HG02763 (cell line): Measurements from ENCODE around the gene GALNT12.

Experiments used
- ATAC-seq: cut with Tn5 transposase; IDR thresholded peaks from one replicate; pipeline ENCODE4 v1.9.1; 2021; ENCODE audit warnings: mild to moderate bottlenecking, moderate library complexity; ENCODE audit not compliant: unreplicated experiment

Gene GALNT12

DNA sequence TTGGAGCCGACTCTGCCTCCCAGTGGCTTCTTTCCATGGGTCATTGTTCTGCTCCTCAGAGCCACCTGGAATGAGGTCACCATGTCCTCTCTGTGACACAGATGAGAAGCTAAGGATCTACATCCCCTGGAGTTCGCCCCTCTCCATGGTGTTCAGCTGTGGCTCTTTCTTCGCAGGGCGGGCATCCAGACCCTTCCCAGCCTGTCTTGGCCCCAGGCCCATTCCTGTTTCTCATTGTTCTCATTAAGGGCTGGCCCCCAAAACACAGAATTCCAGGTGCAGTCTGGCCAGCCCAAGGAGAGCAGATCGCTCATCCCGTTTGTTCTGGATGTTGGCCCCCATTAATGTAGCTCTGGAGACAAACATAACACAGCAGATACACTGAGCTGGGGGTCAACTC is 69.8 kb downstream of the GALNT12 start:
- ATAC-seq: no peak

DNA sequence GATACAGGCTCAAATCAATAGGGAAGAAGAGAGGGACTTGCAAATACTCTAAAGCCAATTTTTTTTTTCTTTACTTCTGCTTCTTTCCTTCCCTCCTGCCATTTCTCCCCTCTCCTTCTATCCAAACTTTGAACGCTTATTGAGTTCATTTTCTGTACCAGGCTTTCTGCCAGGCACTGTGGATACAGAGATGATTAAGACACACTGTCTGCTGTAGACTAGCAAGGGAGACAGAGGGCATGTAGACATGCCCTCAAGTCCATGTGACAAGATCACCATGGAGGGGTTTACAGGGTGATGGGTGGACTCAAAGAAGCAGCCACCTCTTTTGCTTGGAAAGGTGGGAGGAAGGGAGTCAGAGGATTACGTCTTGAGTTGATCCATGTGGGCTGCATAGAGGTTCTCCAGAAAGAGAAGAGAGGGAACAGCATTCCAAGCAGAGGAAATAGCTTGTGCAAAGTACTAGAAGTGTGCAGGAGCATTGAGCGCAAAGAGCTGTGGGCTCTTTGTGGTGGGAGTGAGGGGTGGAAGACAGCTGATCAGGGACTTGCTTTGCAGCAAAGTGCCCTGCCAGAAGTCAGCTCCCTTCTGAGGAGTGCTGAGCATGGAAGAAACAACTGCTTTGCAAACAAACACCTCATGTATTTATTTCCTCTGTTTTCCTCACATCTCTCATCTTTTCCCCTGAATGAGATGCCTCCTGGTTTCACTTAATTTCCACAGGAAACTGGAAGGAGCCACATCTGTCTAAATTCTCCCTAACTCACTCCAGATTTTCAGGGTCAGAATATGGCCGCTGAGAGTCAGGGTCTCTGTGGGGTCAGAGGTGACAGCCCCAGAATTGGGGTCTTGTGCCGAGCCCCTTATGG is 71.9 kb downstream of the GALNT12 start:
- ATAC-seq: no peak

DNA sequence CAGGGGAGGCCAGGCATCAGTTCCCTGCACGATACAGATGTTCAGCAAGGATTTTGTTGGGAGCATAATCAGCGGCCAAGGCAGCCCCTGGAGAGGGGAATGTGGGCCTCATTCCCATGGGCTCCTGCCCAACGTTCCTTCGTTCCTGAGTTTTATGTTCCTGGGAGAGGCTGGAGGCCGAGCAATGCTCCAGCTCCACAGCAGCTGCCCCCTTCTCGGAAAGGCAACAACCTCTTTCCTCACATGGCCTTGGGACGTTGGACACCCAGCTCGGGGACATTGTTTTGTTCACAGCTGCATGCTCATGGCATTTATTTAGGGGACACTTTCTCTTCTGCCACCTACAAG is 72.5 kb downstream of the GALNT12 start:
- no peak for ATAC-seq

DNA sequence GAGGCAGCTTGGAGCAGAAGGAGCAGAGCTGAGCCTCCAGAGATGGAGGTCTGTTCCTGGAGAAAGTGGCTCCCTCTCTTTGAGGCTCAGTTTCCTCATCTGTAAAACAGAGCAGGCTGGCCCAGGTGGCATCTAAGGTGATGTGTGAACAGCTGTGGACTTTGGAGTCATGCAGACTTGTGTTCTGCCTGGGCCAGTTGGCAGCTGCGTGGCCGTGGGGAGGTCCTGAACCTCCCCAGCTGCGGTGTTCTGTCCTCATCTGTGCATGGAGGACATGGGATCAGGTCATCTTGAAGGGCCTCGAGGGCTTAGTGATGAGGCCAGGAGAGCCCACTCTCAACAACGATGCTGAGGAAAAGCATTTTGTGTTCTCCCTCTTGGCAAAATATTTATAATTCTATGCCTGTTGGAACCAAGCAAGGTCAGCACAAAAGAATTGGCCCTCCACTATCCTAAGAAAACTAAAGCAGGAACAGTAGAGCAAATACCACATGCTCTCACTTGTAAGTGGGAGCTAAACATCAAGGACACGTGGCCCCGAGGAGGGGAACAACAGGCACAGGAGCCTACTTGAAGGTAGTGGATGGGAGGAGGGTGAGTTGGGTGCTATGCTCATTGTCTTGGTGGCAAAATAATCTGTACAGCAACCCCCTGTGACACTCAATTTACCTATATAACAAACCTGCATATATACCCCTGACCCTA is 73.0 kb downstream of the GALNT12 start:
- no peak for ATAC-seq

DNA sequence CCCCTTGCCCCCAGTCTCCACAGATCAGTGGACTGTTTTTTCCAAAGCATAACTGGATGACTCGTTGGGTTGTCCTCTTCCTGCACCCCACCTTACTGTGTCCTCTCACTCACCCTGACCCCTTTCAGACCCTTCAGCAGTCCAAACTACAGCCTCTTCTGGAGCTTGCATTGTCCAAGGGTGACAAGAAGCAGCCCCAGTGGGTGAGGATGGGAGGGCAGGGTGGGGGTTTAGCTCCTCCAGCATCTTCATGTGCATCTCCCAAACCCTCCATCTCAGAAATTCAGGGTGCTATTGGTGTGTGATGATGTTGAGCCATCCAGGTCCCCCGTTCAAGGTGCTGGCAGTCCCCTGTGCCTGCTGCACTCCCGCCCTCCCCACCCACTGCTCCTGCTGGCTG is 73.9 kb downstream of the GALNT12 start:
- no peak for ATAC-seq

DNA sequence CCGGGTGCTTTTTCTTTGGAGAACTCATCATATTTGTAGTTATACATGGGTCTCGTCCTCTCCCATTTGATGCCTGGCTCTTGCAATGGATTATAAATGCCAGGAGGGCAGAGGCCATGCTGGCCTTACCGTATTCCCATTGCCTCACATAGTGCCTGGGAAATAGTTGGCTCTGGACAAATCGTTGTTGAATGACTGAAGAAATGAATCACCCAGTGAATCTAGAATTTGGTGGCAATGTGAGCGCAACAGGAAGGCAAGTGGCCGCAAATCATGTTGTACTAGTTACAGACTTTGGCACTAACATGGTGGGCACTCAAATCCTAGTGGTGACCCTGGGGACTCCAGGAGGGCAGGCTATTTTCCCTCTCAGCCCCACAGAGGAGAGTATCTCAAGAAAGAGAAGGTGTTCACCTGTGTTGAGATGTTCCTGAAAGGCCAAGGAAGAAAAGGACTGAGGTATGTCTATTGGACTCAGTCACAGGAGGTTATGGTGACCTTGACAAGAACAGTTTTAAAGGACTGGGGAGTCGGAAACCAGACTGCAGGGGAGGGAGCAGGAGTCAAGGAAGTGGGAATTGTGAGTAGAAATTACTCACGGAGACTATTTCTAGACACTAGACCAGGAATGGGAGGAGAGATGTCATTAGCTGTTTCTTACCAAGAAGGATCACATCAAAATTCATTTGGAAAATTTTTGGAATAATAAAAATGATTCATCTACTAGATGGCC is 74.5 kb downstream of the GALNT12 start:
- no peak for ATAC-seq

DNA sequence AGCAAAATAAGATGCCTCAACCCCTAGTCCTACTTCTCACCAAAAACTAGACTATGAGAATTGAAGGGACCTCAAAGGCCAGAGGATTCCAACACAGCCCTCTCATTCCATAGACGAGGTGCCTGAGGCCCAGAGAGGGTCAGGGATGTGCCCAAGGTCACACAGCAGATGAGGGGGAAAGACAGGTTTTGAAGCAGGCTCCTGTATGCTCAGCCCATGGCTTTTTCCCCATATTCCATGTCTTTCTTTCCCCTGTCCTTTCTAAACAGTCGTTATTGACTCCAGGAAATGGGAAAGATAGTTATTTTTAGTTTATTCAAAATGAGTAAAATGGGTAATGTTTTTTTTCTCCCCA is 75.1 kb downstream of the GALNT12 start:
- no peak for ATAC-seq

DNA sequence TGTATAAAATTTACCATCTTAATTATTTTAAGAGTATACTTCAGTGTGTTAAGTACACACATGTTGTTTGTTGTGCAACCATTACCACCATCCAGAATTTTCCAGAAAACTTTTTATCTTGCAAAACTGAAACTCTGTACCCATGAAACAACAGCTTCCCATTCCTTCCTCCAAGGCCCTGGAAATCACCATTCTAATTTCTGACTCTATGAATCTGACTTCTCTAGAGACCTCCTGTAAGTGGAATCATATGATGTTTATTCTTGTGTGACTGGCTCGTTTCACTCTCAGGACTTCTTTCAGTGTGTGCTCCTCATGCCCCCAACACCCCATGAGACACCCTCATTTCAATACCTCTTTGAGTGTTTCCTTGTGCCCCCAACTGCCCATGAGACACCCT is 75.8 kb downstream of the GALNT12 start:
- no peak for ATAC-seq

DNA sequence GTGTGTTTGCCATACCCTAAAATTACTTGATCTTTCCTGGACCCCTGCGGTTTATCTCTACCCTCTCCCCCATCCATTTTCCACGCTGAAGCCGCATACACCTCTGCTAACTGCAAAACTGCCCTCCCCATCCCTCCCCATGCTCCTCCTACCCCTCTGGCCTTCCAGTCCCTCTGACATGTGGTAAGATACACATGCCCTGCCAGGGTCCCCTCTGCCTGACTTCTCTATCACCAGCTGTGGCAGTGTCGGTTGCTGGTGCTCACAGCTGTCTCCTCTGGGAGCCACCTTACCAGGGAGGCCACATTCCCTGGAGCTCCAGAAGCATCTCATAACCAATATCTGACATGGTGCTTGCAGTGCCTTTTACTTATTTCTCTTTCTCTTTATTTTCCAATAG is 77.4 kb downstream of the GALNT12 start:
- no peak for ATAC-seq

DNA sequence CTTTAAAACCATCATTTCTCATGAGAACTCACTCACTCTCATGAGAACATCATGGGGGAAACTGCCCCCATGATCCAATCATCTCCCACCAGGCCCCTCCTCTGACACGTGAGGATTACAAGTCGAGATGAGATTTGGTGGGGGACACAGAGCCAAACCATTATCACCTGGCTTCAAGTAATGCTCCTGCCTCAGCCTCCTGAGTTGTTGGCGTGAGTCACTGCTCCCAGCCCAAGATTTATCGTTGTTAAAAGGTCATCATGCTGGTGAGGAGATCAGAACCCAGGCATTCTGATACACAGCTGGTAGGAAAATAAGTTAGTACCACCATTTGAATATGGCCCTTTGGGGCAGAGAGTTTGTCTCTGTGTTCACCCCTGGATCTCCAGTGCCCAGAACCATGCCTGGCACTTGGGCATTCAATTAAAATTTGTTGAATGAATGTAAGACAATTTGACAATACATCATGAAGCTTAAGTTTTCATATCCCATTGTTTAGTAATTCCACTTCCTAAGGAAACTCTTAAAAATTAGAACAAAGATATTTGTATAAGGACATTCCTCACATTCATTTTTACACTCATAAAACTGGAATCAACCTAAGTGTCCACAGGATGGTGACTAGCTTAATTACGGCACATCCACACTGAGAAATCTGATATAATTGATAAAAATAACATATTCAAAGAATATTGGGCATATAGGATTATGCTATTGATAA is 78.3 kb downstream of the GALNT12 start:
- ATAC-seq: no peak

DNA sequence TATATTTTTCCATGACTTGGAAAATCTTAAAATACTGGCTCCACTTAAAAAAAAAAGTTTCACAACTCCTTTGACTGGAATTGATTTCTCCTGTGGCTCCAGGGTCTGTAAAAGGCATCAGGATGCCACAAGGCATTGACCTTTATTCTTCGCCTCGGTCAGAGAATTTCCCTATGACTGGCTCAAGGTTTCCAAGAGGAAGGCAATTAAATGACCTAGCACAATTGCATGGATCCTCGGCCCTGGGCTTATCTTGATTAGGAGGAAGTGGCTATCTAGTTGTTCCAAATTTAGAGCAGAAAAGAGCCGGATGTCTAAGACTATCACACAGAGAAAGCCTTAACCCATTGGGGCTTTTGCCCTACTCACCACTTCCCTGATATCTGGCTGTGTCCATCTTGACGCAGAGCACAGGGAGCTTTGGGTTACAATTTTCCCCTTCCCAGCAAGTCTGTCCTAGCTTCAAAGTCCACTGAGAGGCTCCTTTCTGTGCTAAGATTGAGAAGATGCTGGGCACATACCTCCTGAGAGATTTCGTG is 79.3 kb downstream of the GALNT12 start:
- ATAC-seq: no peak

DNA sequence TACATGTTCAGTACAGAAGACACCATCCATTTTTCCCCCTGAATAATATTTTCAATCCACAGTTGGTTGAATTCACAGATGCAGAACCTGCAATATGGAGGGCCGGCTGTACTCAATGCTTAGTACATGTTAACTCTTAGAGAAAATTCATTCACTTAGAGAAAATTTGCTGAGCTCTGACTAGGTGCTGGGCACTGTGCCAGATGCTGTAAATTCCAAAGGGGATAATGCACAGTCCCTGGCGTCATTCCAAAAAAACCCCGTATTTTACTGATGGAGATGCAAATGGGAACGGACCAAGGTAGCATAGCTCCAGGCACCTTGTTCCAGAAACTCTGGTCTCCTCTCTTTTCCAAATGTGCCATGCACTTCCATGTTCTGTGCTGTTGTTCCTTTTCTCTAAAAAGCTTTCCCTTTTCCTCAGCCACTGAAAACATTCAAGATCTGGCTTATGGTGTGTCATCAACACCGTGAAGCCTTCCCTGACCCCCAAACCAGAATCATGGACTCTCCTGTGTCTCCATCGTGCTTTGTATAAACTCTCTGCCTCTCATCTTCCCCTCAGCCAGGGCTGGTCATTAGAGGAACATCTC is 80.5 kb downstream of the GALNT12 start:
- no peak for ATAC-seq

DNA sequence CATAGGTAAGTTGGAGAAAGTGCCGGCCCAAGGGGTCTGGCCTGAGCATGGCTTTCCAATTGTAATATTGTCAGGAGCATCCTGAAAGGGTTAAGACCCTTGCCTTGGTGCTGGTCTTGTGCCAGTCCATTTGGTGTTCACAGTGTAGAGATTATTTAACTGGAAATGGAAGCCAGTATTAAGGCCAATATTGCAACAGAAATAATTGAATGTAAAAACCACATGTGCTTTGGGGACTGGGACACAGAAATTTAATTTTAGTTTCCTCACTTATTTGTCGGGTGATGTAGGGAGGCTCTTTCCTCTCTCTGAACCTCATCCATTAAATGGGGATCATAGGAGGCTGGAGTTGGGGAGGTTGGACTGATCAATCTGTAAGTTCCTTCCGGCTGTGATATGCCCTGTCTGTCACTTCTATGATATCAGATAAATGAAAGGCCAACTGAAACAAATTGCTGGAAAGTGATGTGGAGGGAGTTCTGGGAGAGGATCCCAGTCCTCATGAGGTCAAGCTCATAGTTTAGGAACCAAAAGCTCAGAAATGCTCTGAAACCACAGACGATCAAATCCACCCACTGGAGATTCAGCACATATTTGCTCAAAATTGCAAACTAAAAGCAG is 81.4 kb downstream of the GALNT12 start:
- ATAC-seq: no peak

DNA sequence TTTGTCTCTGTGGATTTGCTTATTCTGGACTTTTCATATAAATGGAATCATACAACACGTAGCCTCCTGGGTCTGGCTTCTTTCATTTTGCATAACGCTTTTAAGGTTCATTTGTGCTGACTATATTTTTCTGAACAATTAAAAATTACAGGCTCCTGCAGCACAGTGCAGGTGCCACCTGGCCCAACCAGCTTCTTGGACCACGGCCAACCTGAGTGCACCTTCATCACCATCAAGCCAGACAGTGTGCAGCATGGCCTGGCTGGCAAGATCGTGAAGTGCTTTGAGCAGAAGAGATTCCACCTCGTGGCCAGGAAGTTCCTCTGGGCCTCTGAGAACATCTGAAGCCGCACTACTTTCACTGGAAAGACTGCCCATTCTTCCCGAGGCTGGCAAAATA is 82.8 kb downstream of the GALNT12 start:
- ATAC-seq: no peak

DNA sequence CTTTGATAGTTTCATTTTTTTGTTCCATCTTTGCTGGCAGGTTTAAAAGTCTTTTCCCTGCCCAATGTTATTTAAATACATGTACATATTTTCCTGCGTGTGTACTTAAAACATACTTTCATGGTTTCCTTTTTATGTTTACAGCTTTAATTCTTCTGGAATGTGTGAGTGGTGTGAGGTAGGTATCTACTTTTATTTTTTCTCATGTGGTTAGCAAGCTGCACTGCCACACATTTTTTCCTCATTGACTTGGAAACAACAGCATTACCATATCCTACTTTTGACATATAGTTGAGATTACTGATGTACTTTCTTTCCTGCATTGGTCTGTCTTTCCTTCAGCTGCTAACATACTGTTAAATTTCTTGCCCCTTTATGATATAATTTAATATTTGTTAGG is 84.8 kb downstream of the GALNT12 start:
- no peak for ATAC-seq

DNA sequence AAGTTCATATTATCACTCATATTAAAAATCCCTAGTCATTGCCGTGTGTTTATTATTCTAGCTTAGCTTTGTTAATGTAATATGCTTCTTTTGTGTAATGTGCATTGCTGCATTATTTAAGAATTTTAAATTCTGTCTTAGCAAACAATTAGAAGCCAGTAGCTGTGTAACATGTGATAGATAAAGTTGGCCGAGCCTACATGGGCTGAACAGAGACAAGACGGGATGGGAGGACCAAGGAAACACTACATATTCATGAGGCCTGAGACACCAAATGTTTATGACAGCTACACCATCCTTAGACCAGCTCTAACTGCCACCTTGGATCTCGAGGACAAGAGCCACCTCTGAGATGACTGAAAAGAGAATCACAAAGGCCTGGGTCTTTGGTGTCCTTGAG is 85.2 kb downstream of the GALNT12 start:
- ATAC-seq: no peak

DNA sequence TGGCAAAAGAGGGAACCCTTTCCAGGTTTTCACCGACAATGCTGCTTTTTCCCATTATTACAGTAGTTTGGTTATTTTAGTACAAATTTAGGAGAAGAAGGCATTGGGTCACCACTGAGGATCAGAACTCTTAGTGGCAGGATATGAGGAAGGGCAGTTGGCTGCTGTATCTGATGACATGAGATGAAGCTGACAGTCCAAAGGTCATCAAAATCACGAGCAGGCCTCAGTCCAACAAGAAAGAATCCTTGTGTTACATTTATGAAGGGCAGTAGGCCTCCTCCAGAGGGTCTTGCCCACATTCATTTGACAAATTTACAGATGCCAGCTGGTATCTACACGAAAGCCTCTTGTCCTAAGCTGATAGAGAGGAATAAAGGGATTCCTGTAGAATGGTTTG is 86.7 kb downstream of the GALNT12 start:
- no peak for ATAC-seq

DNA sequence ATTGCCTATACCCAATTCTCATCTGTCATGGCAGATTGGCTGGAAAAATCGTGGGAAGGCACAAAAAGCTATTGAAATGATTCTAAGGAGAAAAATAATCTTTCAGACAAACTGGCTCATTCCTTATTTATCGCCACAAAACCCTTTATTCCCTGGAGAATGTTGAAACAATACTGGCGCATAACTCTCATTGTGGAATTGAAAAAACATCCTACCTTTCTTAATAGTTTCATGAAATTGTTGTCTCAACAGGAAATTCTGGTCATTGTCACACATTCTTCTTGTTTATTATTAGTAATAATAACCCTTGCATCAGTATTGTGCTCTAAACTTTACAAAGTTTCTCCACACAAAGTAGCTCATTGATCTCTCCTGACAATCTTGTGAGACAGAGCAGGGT is 87.3 kb downstream of the GALNT12 start:
- ATAC-seq: no peak

DNA sequence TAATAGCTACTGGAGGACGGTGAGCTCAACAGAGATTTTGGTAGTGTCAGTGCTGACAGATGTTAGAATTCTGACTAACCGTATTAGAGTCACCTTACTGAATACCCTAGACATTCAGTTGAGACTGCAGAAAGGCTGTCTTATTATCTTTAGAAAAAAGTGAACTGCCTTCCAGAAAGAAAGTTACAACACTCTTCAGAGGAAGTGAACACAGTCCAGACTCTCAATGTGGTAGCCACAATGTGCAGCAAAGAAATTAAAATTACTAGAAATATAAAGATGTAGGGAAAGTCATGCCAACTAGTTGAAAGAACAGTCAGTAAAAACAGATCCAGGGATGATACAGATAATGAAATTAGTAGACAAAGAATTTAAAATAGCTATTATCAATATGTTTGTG is 89.2 kb downstream of the GALNT12 start:
- ATAC-seq: no peak

DNA sequence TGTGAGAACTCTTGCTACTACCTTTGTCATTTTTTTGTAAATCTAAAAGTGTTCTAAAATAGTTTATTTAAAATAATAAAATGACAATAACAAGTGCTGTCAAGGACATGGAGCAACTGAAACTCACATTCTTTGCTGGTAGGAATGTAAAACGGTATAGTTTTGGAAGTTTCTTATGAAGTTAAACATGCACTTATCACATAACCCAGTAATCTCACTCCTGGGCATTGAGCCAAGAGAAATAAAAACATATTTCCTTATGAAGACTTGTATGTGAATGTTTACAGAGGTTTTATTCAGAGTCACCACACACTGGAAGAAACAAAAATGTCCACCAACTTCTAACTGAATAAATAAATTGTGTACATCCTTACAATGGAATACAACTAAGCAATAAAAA is 90.3 kb downstream of the GALNT12 start:
- ATAC-seq: no peak
